CD4-positive, alpha-beta T cell treated with Interleukin-6 for 4 hours (primary cell): ENCODE results near the gene TTC7B.

Experiments used
- DNase-seq: peaks from one replicate; pipeline ENCODE4 v3.0.0-alpha.2; 2020; ENCODE audit warnings: mixed read lengths

The TTC7B gene

DNA sequence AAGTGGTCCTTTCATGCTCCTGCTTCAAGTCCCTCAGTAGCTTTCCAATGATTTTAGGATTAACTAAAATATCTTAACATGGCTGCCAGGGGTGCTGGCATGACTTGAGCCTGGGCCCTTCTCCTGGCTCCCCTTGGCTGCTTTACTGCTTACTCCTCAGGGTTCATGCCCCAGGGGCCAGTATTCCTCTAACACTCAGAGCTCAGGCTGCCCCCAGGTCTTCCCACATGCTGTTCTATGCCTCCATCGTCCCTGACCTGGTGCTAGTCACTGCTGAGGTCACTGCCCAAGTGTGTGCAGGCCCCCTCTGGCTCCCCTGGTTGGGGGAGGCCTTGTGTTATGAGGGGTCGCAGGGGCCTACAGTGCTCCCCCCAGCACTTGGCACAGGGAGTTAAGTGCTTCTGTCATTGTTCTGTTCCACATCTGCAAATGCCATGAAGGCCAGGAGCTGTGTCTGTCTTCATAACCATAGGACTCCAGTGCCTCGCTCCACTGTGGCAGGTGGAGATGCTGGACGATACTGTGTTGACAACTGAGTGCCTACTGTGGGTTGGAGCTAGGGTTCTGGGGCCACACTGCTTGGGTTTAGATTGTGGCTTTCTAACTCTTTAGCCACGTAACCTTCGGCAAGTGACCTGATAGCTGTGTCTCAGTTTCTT is 228.8 kb downstream of the TTC7B start:
- DNase-seq, result no peak

DNA sequence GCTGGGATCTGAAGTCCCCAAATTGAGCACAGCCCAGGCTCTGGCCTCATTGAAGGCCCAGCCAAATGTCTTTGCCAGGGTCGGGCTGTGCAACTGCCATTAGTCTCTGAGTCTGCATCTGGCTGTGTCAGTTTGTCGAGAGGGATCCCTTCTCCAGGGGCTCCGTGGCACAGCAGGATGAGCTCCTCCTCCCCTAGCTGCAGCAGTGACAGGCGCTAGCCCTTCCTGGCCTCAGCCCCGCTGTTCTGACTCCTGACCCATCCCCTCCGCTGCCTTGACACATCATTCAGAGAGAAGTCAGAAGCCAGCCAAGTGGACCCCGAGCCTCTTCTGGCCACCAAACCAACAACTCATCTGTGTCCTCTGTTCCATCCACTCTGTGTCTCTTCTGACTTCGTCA is 231.1 kb downstream of the TTC7B start:
- no peak for DNase-seq

DNA sequence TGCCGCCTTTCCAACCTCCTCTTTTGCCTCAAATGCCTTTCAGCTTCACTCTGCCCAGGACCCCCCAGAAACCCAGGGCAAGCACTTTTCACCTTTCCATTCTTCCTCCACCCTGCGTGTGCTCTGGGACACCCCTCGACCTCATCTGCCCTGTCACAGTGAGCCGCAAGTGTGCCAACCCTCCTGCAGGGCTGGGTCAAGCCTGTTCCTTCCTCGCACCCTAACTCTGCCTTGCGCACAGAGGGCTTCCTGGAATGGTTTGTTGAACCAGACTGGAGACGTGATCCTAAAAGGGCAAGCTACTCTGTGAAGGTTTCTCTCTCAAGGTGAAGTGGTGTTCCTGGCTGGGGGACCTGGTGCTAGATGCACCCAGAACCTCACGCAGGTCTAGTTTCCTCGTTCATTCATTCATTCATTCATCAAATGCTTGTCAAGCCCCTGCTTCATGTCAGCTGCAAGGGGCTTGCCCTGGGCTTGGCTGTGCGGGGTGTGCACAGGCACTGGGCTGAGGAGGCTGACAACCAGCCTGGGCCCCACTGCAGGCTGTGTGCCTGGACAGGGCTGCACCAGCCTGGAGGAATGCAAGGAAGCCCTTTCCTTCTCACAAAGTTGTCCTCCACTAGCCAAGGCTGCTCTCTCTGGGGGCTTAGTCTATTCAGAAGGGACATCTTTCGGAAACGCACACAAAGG is 232.2 kb downstream of the TTC7B start:
- DNase-seq, result no peak

DNA sequence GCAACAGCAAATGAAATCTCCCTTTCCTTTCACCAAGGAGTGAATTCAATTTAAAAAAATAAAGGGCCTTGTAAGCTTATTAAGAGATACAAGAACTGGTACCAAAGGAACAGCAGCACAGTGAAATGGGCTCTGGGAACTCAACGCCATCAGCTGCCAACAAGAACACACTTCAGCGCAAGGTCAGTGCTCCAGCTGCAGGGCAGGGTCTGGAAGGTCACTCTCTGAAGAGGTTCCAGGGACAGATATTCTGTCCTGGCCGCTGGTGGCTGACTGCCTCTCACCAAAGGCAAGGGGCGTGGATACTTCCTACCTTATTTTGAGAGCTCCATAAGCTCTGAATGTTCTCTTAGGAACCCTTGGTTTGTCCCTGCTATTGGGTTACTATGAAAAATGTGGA is 232.8 kb downstream of the TTC7B start:
- DNase-seq, result no peak

DNA sequence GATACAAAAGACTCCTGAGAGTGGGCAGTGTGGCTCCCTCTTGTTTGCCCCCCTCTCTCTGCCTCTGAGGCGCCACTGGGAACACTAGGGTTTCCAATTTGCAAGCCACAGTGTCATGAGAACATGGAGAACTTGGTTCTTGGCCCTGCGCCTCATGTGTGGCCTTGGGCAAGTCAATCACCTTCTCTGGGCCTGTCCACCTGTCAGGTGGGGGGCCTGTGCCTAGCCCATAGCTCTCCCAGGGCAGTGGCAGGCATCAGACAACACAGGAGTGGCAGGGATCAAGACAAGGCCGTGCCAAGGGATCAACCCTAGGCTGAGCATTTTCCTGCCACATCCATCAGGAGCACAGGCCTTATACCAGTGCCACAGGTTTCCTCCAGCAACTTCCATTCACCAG is 234.1 kb downstream of the TTC7B start:
- DNase-seq, result no peak

DNA sequence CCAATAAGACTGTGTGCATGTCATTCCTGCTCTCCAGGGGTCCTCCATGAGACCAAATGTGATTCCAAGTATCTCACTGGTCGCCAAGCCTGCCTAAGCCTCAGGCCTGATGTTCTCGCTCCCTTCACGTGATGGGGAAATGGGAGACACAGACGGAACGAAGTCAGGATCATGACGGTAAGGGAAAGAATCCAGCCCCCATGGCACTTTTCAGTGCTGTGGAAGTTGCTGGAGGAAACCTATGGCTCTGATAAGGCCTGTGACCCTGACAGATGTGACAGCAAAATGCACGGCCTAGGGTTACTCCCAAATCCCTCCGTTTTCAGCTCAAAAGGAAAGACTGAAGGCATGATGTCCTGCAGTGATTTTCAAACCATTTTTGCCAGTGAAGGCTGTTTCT is 234.5 kb downstream of the TTC7B start:
- DNase-seq, result no peak

DNA sequence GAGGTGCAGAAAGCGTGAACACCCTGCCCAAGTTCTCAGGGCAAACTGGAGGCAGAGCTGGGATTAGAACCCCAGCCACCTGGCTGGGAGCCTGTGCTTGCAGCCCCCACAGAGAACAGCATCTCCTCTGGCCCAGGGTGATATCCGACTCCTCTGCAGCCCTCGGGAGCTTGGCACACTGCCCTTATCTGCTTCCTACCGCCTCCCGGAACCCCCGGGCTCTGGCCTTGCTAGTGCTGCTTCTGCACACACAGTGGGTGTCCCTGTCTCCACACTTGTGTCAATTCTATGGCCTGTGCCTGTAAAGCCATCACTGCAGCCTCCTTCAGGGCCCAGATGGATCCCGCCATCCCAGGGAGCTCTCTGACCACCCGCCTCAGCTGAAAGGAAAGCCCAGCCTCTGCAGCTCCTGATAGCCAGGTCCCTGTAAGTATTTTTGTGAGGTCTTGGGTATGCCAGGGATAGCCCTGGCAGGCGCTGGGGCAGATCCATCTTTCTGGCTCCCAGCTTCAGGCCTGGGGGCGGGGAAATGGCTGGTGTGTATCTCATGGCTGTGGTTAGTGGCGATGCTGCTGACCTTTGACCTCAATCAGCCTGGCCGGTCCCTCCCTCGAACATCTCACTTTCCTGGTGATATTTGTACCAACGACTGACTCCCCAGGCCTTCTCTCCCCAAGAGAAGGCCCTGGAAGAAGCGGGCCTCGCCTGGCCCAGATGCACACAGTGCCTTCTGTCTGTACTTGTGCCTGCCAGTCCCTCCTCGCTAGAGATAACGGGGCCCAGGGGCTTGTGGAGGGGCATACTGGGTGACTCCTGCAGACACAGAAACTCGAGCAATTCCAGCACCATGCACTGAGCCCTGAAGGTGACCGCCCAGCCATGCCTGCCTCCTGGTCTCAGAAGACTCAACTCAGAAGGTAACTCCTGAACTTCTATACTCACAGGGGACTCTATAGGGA is 235.6 kb downstream of the TTC7B start:
- no peak for DNase-seq

DNA sequence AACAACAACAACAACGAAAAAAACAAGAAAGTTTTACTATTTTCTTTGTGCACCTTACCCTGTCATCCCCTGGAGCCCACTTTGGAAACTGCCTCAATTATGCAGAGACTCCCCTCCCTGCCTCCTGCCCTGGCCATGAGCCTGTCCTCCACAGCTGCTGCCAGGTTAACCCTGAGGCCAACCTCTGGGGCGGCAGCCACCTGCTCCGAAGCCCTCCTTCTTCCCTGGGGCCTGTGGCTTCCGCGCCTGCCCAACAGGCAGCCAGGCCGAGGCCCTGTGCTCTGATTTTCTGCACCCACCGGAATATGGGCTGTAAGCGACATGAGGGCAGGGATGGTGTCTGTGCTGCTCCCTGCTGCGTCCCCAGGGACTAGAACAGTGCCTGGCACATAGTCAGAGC is 236.4 kb downstream of the TTC7B start:
- DNase-seq, result no peak

DNA sequence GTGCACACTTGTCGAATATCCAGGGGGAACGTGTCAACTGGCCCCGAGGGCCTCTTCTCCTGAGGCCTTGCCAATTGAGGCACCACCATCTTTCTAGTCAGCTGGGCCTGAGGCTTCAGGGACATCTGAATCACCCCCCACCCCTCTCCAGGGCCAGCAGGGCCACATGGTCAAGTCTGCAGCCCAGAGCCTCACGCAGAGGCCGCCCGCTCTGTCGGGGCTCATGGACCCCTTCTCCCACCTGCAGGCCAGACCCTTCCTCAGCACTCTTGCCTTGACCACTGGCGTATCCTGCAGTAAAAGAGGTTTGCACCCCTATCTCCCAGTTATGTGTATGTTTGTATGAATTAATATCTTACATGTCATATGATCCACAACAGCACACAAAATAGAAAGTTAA is 237.1 kb downstream of the TTC7B start:
- DNase-seq, result no peak

DNA sequence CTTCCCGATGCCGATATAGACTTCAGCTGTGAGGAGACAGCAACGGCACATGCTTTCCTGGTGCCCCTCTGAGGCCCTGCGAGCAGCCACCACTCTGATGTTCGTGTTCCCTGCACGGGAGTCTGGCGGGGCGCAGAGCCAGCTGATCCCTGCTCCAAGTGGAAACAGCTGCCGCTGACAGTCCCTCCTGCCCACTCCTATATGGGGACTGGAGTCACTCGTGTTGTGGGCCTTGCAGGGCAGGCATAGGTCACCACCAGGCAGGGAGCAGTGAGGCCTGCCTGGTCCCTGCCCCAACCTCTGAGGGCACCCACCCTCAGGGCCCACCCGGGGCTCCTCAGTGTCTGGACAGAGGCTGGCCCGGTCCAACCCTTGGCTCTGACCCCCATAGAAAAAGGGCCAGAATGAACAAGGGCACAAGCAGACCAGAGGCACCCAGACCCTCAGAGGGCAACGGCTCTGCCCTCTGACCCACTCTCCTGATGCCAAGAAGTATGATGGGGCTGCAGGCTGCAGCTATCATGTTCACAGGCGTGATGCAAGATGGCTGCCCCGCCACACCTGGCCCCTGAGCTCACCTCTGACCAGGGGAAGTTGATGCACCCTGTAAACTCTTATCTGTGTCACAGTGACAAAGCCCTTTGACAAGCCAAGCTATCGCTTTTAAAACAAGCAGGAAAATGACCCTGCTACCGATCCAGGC is 237.8 kb downstream of the TTC7B start:
- DNase-seq, result no peak

DNA sequence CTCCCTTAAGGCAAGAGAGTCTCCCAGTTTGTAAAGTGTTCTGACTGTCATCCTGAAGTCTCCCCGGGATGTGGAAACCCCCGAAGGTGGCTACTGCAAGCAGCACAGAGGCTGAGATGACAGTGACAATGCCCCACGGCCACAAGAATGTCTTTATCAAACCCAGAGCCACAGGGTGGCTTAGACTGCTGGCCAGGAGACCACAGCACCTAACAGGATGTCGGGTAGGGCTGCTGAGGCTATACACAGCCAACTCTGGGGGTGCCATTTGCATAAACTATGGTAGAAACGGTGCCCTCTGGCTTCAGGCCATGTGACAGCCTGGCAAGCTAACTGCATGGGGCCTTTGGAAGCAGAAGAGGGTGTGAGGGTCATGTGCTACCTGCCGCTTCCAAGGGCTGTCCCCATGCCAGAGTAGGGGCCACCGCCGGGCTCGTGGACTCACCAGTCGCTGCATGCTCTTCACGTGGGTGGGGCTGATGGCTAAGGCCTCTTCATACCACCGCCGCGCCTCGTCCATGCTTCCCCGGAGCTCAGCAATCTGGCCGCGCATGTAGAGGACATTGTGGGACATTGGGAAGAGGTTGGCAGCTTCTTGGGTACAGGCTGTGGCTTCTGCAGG is 238.5 kb downstream of the TTC7B start:
- DNase-seq, result no peak

DNA sequence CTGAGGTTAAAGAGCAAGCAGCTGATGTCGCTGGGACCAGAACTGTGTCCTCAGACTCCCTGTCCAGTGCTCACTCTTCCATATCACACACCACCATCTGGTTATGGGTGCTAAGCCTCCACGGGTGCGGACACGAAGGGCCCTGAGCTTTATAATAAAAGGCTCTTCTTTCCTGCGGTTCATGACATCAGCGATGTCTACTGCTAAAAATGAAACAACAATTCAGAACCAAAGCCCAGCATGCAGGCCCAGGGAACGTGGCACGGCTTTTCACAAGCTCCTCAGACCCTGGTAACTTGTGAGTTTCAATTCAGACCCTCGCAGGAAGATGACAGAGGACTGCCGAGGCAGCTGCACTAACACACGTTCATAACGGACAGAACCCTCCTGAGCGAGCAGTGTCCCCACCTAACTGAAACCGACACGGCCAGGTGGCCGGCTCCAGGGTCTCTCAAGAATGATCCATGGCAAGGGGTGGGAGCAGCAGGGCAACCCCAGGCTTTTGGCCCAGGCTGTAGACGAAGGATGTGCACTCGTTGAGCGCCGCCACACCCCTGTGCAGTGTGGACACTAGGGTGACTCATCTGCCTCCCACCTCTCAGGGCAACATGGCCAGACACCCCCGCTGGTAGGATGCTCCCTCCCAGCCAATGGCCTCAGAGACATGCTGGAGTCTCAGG is 239.1 kb downstream of the TTC7B start:
- no peak for DNase-seq

DNA sequence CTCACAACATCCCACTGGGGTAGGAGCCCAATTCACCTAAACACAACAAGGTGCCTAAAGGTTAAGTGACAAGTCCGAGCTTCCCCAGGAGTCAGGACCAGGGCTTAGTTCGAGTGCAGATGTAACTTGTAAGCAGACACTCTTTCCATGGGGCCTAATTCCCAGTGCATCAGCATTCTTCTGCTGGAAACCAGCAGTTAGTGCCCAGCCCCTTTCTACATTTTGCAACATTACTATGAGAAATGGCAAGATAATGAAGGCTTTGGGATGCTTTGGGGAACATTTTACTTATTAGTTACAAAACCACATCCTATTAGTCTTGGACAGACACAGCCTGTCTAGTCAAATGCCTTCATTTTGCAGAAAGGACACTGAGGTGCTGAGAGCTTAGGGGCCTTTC is 239.6 kb downstream of the TTC7B start:
- no peak for DNase-seq

DNA sequence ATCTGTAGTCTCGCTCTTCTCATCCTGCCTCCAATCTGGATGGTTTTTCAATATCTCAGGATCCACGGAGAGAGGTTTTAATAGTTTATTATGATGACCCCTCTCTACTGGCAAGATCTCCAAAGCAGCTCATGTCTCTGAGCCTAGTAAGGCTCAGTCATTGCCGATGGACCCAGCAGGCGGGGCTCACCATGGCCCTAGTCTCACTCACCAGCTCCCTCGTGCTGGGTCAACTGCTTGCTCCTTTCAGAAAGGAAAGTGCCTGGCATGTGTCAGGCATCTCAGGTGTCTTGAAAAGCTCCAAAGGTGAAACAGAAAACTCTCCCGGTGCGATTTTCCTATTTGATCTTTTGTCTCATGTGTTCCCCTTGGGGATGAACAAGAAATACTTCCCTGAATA is 240.4 kb downstream of the TTC7B start:
- DNase-seq, result no peak

DNA sequence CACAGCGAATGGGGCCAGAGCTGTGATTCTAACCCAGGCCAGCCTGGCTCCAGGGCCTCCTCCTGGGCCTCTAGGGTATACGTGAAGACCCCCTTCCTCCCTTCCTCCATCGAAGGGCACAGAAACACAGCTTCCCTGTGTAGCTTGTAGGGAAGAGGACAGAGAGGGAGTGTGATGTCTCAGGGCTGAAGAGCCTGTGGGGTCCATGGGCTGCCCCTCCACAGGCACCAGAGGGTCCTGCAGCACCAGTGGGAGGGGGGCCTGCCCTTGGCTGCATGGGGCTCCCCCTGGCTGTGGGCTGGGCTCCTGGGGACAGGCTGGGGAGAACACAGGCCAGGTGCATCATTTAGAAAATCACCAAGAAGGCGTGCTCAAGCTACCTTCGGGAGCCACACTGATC is 240.9 kb downstream of the TTC7B start:
- no peak for DNase-seq

DNA sequence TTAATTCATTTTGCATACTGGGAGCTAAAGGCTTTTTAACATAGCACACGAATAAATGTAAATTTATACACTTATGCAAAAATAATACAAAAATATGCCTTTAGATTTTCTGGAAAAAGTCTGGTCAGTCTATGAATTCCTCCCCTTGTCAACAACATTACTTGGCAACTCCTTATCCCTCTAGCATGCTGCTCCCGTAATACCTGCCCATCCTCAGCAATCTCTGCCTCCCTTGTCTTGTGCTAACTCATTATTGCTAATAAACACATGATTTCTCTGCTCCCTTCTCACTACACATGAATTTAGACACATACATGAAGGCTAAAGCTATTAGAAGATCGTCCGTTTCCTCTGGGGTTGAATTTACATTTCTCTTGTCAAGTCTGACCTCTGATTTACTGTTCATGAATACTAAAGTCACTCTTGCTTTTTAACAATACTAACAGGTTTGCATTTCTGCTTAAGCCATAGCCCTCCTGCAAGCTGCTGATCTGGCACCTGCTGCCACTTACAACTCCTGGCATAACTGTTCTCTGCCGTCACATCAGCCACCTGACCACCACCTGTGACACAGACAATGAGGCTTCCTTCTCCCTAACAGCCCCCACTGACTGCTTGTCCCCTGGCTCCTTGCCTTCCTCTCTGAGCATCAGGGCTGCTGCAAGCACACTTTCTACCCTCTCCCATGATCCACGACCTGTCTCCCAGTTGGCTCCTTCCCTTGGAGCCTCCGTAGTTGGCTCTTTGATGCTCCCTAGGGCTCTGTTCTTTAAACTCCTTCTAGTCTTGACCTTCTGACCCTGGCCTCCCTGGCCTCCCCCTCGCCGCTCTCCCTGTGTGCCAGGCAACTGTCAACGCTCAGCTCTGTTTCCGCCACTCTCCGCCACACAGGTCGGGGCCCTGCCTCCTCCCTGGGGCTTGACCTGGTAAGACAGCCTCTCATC is 241.8 kb downstream of the TTC7B start:
- DNase-seq, result no peak

DNA sequence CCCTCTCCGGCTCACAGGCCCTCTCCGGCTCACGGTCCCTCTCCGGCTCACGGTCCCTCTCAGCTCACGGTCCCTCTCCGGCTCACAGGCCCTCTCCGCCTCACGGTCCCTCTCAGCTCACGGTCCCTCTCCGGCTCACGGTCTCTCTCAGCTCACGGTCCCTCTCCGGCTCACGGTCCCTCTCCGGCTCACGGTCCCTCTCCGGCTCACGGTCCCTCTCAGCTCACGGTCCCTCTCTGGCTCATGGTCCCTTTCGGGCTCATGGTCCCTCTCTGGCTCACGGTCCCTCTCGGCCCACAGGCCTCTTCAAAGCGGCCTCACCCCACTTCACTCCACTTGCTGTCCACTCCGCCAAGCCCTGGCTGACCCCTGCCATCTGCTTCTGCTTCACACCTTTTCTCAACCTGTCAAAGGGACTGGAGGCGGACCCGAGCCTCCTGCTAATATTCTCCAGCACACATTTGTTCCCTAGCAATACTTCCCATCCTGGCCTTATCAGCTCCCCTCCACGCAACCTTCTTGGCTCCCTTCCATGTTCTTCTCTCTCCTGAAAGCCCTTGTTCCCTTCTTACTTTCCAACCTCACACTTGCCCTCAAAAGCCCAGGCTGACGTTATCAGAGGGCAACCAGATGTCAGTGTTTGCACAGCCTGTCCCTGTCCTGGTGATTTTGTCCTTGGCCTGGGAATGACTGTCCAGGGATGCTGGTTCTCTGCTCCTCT is 242.7 kb downstream of the TTC7B start:
- no peak for DNase-seq

DNA sequence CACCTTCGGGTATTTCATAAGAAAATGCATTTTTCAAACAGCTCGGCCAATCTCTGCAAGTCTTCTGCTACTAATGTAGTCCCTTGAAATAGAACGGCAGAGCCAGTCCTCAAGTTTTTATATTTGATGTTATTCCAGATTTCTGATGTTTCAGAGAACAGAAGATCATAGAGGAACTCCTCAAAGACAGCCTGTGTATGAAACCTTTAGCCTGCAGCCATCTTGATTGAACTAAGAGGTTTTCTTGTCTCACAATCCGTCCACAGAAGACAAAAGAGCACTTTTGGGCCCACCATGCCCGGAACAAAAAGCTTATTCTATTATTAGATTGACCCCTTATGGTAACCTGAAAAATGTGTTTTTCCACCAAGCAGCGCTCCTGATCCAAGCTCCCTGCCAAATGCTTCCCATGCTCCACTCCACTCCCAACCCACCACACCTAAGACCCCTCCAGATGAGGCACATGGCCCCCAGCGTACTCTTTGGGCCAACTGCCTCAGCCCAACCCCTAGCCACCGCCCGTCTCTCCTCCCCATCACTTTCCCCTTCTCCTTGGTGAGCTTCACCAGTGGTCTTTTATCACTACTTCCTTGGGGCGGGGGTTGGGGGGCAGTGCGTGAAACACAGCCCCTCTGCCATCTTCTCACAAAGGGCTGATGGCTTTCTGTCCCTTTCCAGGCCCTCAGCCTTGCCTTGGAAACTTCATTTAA is 243.6 kb downstream of the TTC7B start:
- DNase-seq, result no peak

DNA sequence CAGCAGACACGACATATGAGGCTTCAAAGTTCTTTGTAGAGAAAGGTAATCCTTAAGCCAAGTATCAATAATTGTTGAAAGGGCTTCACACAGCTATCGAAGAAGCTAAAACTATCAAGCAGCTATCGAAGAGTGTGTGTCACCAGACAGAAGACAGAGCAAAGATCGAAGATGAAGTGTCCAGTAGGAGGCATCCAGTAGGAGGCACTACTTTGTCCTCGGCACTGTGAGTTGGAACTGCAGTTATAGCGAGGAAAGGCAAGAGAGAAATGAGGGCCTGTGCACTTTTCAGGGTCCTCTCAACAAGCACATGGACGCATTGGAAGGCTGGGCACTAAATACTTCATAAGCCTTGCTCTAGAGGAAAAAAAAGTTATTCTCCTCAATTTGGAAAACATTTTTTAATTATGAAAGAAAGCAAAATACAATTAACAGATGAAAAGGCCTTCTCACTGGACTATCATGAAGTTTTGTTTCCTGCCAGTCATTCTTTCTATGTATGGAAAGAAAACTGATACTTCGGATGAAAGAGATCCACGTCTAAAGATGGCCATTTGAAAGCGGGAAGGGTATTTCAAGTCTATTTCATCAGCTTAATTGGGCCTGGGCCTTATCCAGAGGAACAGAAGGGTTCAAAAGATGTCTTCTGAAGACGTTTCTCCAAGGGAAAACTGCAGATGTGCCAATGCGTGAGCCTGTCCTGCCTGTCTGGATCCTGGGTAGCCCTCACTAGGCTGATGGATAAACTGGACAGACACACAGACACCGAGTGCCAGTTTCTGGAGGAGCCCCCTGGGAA is 244.9 kb downstream of the TTC7B start:
- DNase-seq, result no peak
